ENCODE data around the gene AP1G2. TPM values are rescaled to one million over a fixed set of nuclear protein-coding genes. Genes with fewer than 3 reads are reported as not detected.
A peak's percentile ranks its signal among the peaks of the same experiment; 100 is the strongest.

AP1G2 gene
- total and polyA plus RNA-seq, 2 of the 13 experiments (the other 11 are each of a cell fraction or from before 2014, with no cell fraction given): 96.9 to 611 TPM

GRCh38 chr14:23588884-23589598 lies 21.4 kb upstream of the AP1G2 start (continued):
- TF ChIP-seq RXRB (CRISPR knock-in tag; IDR thresholded peaks at IDR 0.05; ENCODE audit: borderline replicate concordance): peak; percentile 93
- no peak for TF ChIP-seq ZNF20 (CRISPR knock-in tag; IDR thresholded peaks at IDR 0.05)
- peak; percentile 83 for TF ChIP-seq TFE3 (CRISPR knock-in tag; IDR thresholded peaks at IDR 0.05)
- TF ChIP-seq SP140L (CRISPR knock-in tag; IDR thresholded peaks at IDR 0.05; ENCODE audit: borderline replicate concordance): peak; percentile 98
- TF ChIP-seq ZNF7 (CRISPR knock-in tag; IDR thresholded peaks at IDR 0.05): peak; percentile 37; the same call in 1 of the 2 replicates
- peak; percentile 88 for TF ChIP-seq FOSL2 (CRISPR knock-in tag; IDR thresholded peaks at IDR 0.05)
- peak; percentile 98 for TF ChIP-seq ZKSCAN8 (CRISPR knock-in tag; IDR thresholded peaks at IDR 0.05; ENCODE audit: borderline replicate concordance)
- no peak for TF ChIP-seq XBP1 (CRISPR knock-in tag; IDR thresholded peaks at IDR 0.05)
- TF ChIP-seq NKX3-1 (CRISPR knock-in tag; IDR thresholded peaks at IDR 0.05): no peak; the same call in 1 of the 2 replicates
- peak; percentile 85 for TF ChIP-seq SNAPC4 (CRISPR knock-in tag; IDR thresholded peaks at IDR 0.05)
- TF ChIP-seq KDM5B (CRISPR knock-in tag; IDR thresholded peaks at IDR 0.05; ENCODE audit: borderline replicate concordance): peak; percentile 96; the same call in 1 of the 2 replicates
- TF ChIP-seq RBAK (CRISPR knock-in tag; IDR thresholded peaks at IDR 0.05): peak; percentile 73; the same call in 1 of the 2 replicates
- TF ChIP-seq MAZ (IDR thresholded peaks at IDR 0.05; ENCODE audit: borderline replicate concordance, low read depth, low read length): peak; percentile 90; the same call in 1 of the 2 replicates
- peak; percentile 96 for TF ChIP-seq MAZ (CRISPR knock-in tag; IDR thresholded peaks at IDR 0.05; ENCODE audit: low read depth)
- no peak for TF ChIP-seq CSRNP2 (CRISPR knock-in tag; conservative IDR thresholded peaks at IDR 0.05; ENCODE audit: low read depth)
- no peak for TF ChIP-seq DDIT3 (CRISPR knock-in tag; IDR thresholded peaks at IDR 0.05)
- no peak for TF ChIP-seq ZBTB10 (CRISPR knock-in tag; IDR thresholded peaks at IDR 0.05; ENCODE audit: borderline replicate concordance)
